ENCODE data around the gene QSOX2.

DNA sequence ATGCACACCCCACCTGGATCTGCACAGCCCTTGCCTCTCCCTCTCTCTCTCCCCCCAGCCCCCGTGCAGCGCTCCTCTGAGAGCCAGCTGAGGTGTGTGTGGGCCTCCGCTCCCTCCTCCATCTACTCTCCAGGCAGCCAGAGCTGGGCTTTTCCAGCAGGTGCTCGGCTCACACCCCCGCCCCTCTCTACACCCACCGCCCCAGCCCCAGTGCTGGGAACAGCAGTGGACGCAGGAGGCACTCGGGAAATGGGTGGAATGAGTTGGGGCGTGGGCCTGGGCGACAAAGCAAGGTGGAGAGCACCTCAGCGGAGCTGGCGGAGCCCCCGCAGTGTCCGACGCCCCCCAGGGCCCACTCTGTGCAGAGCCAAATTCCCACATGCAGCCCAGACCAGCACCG, 27.3 kb downstream of the QSOX2 start:
- TF ChIP-seq GATA2 (IDR thresholded peaks at IDR 0.05; ENCODE audit: low read depth, low read length) (no peak), GATA3 (IDR thresholded peaks at IDR 0.05; ENCODE audit: low read depth, low read length) (no peak)
